ENCODE results near the gene PARL. TPM values are rescaled to one million over a fixed set of nuclear protein-coding genes. Genes with fewer than 3 reads are reported as not detected.

Gene PARL
- polyA plus RNA-seq, 1 of the 3 experiments (the other 2 are of a cell fraction): 50.1 TPM

- no peak for TF ChIP-seq ZBTB33 (IDR thresholded peaks at IDR 0.05; ENCODE audit: borderline replicate concordance, low read depth)
- TF ChIP-seq RXRA (IDR thresholded peaks at IDR 0.05; ENCODE audit: borderline replicate concordance, low read depth): no peak
- no peak for TF ChIP-seq FOXJ3 (CRISPR knock-in tag; IDR thresholded peaks at IDR 0.05)
- no peak for TF ChIP-seq MXI1 (IDR thresholded peaks at IDR 0.05; ENCODE audit: low read depth, low read length)
These were observed 40.3 kb upstream of the PARL start (continued) for GRCh38 chr3:183924956-183925355.

- WGBS (ENCODE audit: low lambda C conversion rate): 96% methylated on average over 3 of the region's 3 CpGs
- Histone ChIP-seq H3K9me3 (no peaks in the 10 kb centered on the region), H3K27ac (ENCODE audit: low read depth in 2 of 2, low read length in 1 of 2) (no peak overlapping the region), H3K79me2 (ENCODE audit: insufficient read depth) (no peaks in the 10 kb centered on the region), H3K4me2 (no peak overlapping the region), H3K4me1 (ENCODE audit: control insufficient read depth in 1 of 2, insufficient read depth in 2 of 2, low read depth in 1 of 2, low read length in 1 of 2) (no peaks in the 10 kb centered on the region), H3F3A (replicated peaks; ENCODE audit: insufficient read depth) (no peaks in the 10 kb centered on the region), H2AFZ (ENCODE audit: low read depth) (no peak overlapping the region), H3K27me3 (ENCODE audit: insufficient read depth) (no peaks in the 10 kb centered on the region), H3K36me3 (replicated peaks in 1 of 2; ENCODE audit: control insufficient read depth in 1 of 2, insufficient read depth in 2 of 2, low read length in 1 of 2) (peaks cover 19 to 40% of the 10 kb centered on the region in 2 experiments), H3K4me3 (ENCODE audit: low read depth in 2 of 2, low read length in 1 of 2) (no peak overlapping the region), H4K20me1 (ENCODE audit: insufficient read depth) (no peaks in the 10 kb centered on the region), H3K9me2 (no peaks in the 10 kb centered on the region), H3K9ac (no peak overlapping the region)
- TF ChIP-seq EZH2phosphoT487 (IDR thresholded peaks at IDR 0.05; ENCODE audit: borderline replicate concordance, low read depth) (no peak), GATA2 (CRISPR knock-in tag; IDR thresholded peaks at IDR 0.05) (no peak), MAX (IDR thresholded peaks at IDR 0.05; ENCODE audit: low read depth) (no peak), POLR2AphosphoS5 (IDR thresholded peaks at IDR 0.05; ENCODE audit: low read depth, low read length) (no peak), RFX5 (IDR thresholded peaks at IDR 0.05; ENCODE audit: low read length) (no peak), PBX3 (IDR thresholded peaks at IDR 0.05) (no peak), TAF1 (IDR thresholded peaks at IDR 0.05; ENCODE audit: borderline replicate concordance, low read depth, low read length) (no peak), CHD2 (IDR thresholded peaks at IDR 0.05; ENCODE audit: low read length, partially characterized antibody) (no peak), USF2 (IDR thresholded peaks at IDR 0.05; ENCODE audit: borderline replicate concordance, low read depth, low read length) (no peak), FOXM1 (IDR thresholded peaks at IDR 0.05; ENCODE audit: low read depth) (no peak), SMC3 (IDR thresholded peaks at IDR 0.05; ENCODE audit: low read depth, low read length) (no peak), CTCF (IDR thresholded peaks at IDR 0.05) (no peak)
- DNase-seq: no peak
- ChIA-PET CTCF (interaction anchor here (0.7 to 2.1 kb wide), 2 partner anchors 20 to 28 kb away, joined by 3 to 7 read pairs; no protein-coding TSS in a partner anchor), POLR2A (no interaction called here)
These were observed 39.9 kb upstream of the PARL start for GRCh38 chr3:183924543-183924942.

Measured in SK-N-SH (cell line).